ENCODE measurements around the gene APBB2. TPM values are rescaled to one million over a fixed set of nuclear protein-coding genes. Genes with fewer than 3 reads are reported as not detected.

APBB2 gene
- total RNA-seq, 2 donors from 2014 or later: 56.1 to 64.8 TPM

- H3K27ac ChIP-seq (ENCODE audit: low read depth, low read length): no peak overlapping the region
- H3K27me3 ChIP-seq (ENCODE audit: control insufficient read depth, insufficient read depth, low read length, poor library complexity, severe bottlenecking): no peaks in the 10 kb centered on the region
- Mint-ChIP-seq H3K4me1 (peaks cover 32% of the 10 kb centered on the region), H3K27ac (peak overlapping the region; percentile 27), H3K9me3 (peaks cover 2% of the 10 kb centered on the region), H3K36me3 (ENCODE audit: low read depth) (peaks cover 12% of the 10 kb centered on the region), H3K4me3 (no peak overlapping the region), H3K27me3 (ENCODE audit: insufficient read depth) (no peaks in the 10 kb centered on the region)
- no peaks in the 10 kb centered on the region for H3K9me3 ChIP-seq (ENCODE audit: control insufficient read depth, low read length)
- no peaks in the 10 kb centered on the region for H3K4me1 ChIP-seq (ENCODE audit: control insufficient read depth, insufficient read depth, low read length)
- no peak for TF ChIP-seq CTCF (conservative IDR thresholded peaks at IDR 0.05)
- H3K9ac ChIP-seq (ENCODE audit: extremely low read depth, low read length, poor library complexity, severe bottlenecking): no peak overlapping the region
- DNase-seq: no peak
- 89 to 95% methylated on average over 5 to 6 of the region's 6 CpGs for WGBS, 2 experiments (ENCODE audit: insufficient coverage in 1 of 2, insufficient read length in 1 of 2)
- H3K36me3 ChIP-seq (ENCODE audit: control insufficient read depth, insufficient read depth, low read length): no peaks in the 10 kb centered on the region
- H3K4me3 ChIP-seq (ENCODE audit: low read length): no peak overlapping the region
Observed at GRCh38 chr4:41157009-41157408, 57.3 kb downstream of the APBB2 start.

GRCh38 chr4:41156574-41156973, 57.8 kb downstream of the APBB2 start:
- no peak overlapping the region for H3K4me3 Mint-ChIP-seq
- Histone ChIP-seq H3K9me3 (ENCODE audit: control insufficient read depth, low read length) (no peaks in the 10 kb centered on the region), H3K27ac (ENCODE audit: low read depth, low read length) (no peak overlapping the region), H3K36me3 (ENCODE audit: control insufficient read depth, insufficient read depth, low read length) (no peaks in the 10 kb centered on the region), H3K9ac (ENCODE audit: extremely low read depth, low read length, poor library complexity, severe bottlenecking) (no peak overlapping the region), H3K4me3 (ENCODE audit: low read length) (no peak overlapping the region), H3K4me1 (ENCODE audit: control insufficient read depth, insufficient read depth, low read length) (no peaks in the 10 kb centered on the region), H3K27me3 (ENCODE audit: control insufficient read depth, insufficient read depth, low read length, poor library complexity, severe bottlenecking) (no peaks in the 10 kb centered on the region)
- no peak for TF ChIP-seq CTCF (conservative IDR thresholded peaks at IDR 0.05)
- H3K4me1 Mint-ChIP-seq: peaks cover 30% of the 10 kb centered on the region
- no peak for DNase-seq
- H3K27ac Mint-ChIP-seq: peak overlapping the region; percentile 35
- no peaks in the 10 kb centered on the region for H3K27me3 Mint-ChIP-seq (ENCODE audit: insufficient read depth)
- peaks cover 2% of the 10 kb centered on the region for H3K9me3 Mint-ChIP-seq
- peaks cover 13% of the 10 kb centered on the region for H3K36me3 Mint-ChIP-seq (ENCODE audit: low read depth)
- WGBS, 2 experiments (ENCODE audit: insufficient coverage in 1 of 2, insufficient read length in 1 of 2): 96 to 98% methylated on average over 10 of the region's 10 CpGs

- no peak overlapping the region for H3K4me3 Mint-ChIP-seq
- no peak for TF ChIP-seq CTCF (conservative IDR thresholded peaks at IDR 0.05)
- Histone ChIP-seq H3K9ac (ENCODE audit: extremely low read depth, low read length, poor library complexity, severe bottlenecking) (no peak overlapping the region), H3K9me3 (ENCODE audit: control insufficient read depth, low read length) (no peaks in the 10 kb centered on the region), H3K4me3 (ENCODE audit: low read length) (no peak overlapping the region), H3K27me3 (ENCODE audit: control insufficient read depth, insufficient read depth, low read length, poor library complexity, severe bottlenecking) (no peaks in the 10 kb centered on the region), H3K27ac (ENCODE audit: low read depth, low read length) (peak overlapping the region; percentile 91), H3K36me3 (ENCODE audit: control insufficient read depth, insufficient read depth, low read length) (no peaks in the 10 kb centered on the region), H3K4me1 (ENCODE audit: control insufficient read depth, insufficient read depth, low read length) (no peaks in the 10 kb centered on the region)
- H3K9me3 Mint-ChIP-seq: peaks cover 2% of the 10 kb centered on the region
- no peaks in the 10 kb centered on the region for H3K27me3 Mint-ChIP-seq (ENCODE audit: insufficient read depth)
- H3K36me3 Mint-ChIP-seq (ENCODE audit: low read depth): peaks cover 13% of the 10 kb centered on the region
- no peak for DNase-seq
- H3K27ac Mint-ChIP-seq: peak overlapping the region; percentile 36
- WGBS, 2 experiments (ENCODE audit: insufficient coverage in 1 of 2, insufficient read length in 1 of 2): 67 to 92% methylated on average over 3 to 5 of the region's 5 CpGs
- H3K4me1 Mint-ChIP-seq: peaks cover 20% of the 10 kb centered on the region
Observed at GRCh38 chr4:41155194-41155830, 59.0 kb downstream of the APBB2 start.

Measured in endodermal cell (in vitro differentiated cells).